Measurements from ENCODE around the gene ANO1.

GRCh38 chr11:70145841-70146240, 67.7 kb downstream of the ANO1 start:
- TF ChIP-seq CTCF (IDR thresholded peaks at IDR 0.05) (no peak), POLR2AphosphoS5 (IDR thresholded peaks at IDR 0.05) (no peak), POLR2A (IDR thresholded peaks at IDR 0.05) (no peak)

Data from breast epithelium (tissue), 3 donors.